HL-60 (cell line): Measurements from ENCODE around the gene CHD9.
"Not testable (repeated sequence)": the region's sequence is repeated elsewhere in the genome, so short reads cannot be mapped to it uniquely, and the experiment has no call there.

Experiments
- CTCF ChIP-seq: IDR thresholded peaks from one replicate; pipeline ENCODE4 v1.5.1; 2011; ENCODE audit warnings: low read length, control low read depth, inconsistent platforms; ENCODE audit not compliant: insufficient read depth
- GABPA ChIP-seq: IDR thresholded peaks from 2 replicates; pipeline ENCODE4 v1.6.1; 2012; ENCODE audit warnings: low read depth
- POLR2AphosphoS5 ChIP-seq: IDR thresholded peaks from 2 replicates; pipeline ENCODE4 v1.6.1; 2012; ENCODE audit warnings: low read depth
- REST ChIP-seq: IDR thresholded peaks from 2 replicates; pipeline ENCODE4 v1.6.1; 2012; ENCODE audit warnings: low read depth; ENCODE audit not compliant: insufficient replicate concordance
- SPI1 ChIP-seq: IDR thresholded peaks from 2 replicates; pipeline ENCODE4 v1.6.1; 2012; ENCODE audit warnings: low read depth, mild to moderate bottlenecking, borderline replicate concordance

- TF ChIP-seq CTCF, REST, POLR2AphosphoS5, SPI1, GABPA: not testable (repeated sequence)
Observed at GRCh38 chr16:53330991-53331390, 276.2 kb downstream of the CHD9 start.
